ENCODE results near the gene CAMTA1. TPM values are rescaled to one million over a fixed set of nuclear protein-coding genes. Genes with fewer than 3 reads are reported as not detected.
"Not testable (repeated sequence)": the region's sequence is repeated elsewhere in the genome, so short reads cannot be mapped to it uniquely, and the experiment has no call there.

Gene CAMTA1, protein sequence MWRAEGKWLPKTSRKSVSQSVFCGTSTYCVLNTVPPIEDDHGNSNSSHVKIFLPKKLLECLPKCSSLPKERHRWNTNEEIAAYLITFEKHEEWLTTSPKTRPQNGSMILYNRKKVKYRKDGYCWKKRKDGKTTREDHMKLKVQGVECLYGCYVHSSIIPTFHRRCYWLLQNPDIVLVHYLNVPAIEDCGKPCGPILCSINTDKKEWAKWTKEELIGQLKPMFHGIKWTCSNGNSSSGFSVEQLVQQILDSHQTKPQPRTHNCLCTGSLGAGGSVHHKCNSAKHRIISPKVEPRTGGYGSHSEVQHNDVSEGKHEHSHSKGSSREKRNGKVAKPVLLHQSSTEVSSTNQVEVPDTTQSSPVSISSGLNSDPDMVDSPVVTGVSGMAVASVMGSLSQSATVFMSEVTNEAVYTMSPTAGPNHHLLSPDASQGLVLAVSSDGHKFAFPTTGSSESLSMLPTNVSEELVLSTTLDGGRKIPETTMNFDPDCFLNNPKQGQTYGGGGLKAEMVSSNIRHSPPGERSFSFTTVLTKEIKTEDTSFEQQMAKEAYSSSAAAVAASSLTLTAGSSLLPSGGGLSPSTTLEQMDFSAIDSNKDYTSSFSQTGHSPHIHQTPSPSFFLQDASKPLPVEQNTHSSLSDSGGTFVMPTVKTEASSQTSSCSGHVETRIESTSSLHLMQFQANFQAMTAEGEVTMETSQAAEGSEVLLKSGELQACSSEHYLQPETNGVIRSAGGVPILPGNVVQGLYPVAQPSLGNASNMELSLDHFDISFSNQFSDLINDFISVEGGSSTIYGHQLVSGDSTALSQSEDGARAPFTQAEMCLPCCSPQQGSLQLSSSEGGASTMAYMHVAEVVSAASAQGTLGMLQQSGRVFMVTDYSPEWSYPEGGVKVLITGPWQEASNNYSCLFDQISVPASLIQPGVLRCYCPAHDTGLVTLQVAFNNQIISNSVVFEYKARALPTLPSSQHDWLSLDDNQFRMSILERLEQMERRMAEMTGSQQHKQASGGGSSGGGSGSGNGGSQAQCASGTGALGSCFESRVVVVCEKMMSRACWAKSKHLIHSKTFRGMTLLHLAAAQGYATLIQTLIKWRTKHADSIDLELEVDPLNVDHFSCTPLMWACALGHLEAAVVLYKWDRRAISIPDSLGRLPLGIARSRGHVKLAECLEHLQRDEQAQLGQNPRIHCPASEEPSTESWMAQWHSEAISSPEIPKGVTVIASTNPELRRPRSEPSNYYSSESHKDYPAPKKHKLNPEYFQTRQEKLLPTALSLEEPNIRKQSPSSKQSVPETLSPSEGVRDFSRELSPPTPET (N-terminal part only)
- total RNA-seq, result 72.4 TPM

DNA sequence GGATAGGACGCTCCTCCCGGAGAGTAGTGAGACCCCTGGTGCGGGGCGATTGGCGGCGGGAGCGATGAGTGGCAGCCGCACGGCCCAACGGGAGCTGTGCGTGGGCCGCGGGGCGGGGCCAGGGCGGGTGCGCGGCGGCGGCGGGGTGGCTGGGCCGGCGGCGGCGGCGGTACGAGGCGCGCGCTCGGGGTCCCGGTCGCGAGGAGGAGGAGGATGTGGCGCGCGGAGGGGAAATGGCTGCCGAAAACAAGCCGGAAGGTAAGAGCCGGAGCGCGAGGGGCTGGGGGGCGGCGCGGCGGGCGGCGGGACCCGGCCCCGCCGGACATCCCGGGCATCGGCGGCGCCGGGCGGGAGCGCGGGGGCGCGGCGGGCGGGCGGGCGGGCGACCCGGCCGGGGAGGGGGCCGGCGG is at the start of gene CAMTA1:
CAMTA1 (plus strand) TSS at position 137 of the 410 bp plus-strand sequence; CDS start at position 214, 77 bp downstream.
- no peak for DNase-seq (ENCODE audit: low spot score)
- ATAC-seq, result no peak
- intact Hi-C loops (cut with DNase I), result no loop called here

DNA sequence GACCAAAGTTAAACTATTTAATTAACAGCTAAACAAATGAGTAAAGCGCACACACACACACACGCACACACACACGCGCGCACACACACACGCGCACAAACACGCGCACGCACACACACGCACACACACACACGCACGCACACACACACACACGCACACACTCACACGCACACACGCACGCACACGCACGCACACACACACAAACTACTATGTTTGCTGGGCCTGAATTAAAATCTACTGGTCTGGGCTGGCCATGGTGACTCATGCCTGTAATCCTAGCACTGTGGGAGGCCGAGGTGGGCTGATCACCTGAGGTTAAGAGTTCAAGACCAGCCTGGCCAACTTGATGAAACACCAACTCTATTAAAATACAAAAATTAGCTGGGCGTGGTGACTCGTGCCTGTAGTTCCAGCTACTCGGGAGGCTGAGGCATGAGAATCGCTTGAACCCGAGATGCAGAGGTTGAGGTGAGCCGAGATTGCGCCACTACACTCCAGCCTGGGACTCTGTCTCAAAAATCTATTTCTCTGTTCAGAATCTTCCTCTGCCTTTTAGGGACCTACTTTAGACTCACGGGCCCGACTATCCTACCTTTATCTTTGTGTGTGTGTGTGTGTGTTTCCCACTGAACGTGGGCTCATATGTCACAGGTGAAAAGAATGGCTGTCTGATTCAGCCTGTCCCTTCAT is 46.1 kb upstream of the CAMTA1 start:
- DNase-seq (ENCODE audit: low spot score) (no peak), ATAC-seq (no peak)
- intact Hi-C loops (cut with DNase I), result no loop called here

DNA sequence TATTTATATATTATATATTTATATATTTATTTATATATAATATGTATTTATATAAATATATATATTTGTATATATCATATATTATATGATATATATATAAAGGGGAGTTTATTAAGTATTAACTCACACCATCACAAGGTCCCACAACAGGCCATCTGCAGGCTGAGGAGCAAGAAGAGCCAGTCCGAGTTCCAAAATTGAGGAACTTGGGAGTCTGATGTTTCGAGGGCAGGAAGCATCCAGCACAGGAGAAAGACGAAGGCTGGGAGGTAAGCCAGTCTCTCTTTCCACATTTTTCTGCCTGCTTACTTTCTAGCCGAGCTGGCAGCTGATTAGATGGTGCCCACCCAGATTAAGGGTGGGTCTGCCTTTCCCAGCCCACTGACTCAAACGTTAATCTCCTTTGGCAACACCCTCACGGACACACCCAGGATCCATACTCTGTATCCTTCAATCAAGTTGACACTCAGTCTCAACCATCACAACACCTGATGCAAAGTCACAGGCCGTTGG is 42.5 kb upstream of the CAMTA1 start:
- ATAC-seq; intact Hi-C loops (cut with DNase I); DNase-seq (ENCODE audit: low spot score): not testable (repeated sequence)

DNA sequence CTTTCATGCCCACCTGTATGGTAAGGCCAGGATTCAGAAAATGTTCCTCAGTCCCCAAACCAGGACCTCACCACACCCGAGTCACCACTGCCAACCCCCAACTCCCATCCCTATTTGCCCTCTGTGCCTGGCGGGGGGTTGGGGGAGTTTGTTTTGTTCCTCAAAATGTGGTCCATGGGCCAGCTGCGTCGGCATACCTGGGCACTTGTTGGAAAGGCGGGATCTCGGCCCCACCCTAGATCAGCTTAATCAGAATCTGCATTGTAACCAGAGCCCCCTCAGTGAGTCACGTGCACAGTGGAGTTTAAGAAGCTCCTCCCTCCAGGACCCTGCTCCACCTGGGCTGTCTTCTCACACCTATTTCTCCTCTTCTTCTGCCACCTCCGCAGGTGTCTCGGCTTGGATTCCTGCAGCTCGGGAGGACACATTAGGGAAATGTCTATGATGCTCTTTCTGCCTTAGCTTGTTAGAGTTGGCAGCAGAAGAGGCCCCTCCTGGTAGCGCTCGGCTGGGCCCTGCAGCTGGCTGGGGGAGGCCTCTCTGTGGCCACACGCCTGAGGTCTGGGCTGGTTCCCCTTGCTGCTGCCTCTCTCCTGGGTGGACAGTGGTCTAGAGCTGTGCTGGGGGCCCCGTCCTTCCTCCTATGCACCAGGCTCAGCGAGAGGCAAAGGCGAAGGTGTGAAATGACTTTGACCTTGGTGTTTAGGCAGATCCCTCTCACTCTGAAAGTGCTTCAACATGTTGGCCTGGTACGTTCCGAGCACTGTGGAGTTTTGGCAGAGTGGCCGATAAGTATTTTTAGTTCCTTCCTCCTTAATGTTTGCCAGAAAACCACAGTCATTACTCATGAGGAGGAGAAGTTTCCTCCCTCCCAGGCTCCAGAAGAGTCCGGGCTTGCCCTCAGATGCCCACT is 41.8 kb upstream of the CAMTA1 start:
- DNase-seq (ENCODE audit: low spot score) (peak; percentile 63), ATAC-seq (peak; percentile 89)
- intact Hi-C loops (cut with DNase I), result no loop called here

GRCh38 chr1:6745073-6745472 is 40.2 kb upstream of the CAMTA1 start:
- DNase-seq (ENCODE audit: low spot score), result no peak
- intact Hi-C loops (cut with DNase I), result no loop called here
- no peak for ATAC-seq

GRCh38 chr1:6747674-6748073 is 37.6 kb upstream of the CAMTA1 start:
- ATAC-seq (no peak), DNase-seq (ENCODE audit: low spot score) (no peak)
- intact Hi-C loops (cut with DNase I), result no loop called here

- no peak for ATAC-seq
- no peak for DNase-seq (ENCODE audit: low spot score)
- intact Hi-C loops (cut with DNase I), result no loop called here
These were observed 34.8 kb upstream of the CAMTA1 start for GRCh38 chr1:6750490-6750889.

- DNase-seq (ENCODE audit: low spot score), result no peak
- intact Hi-C loops (cut with DNase I), result no loop called here
- no peak for ATAC-seq
These were observed 31.7 kb upstream of the CAMTA1 start for GRCh38 chr1:6753320-6754140.

GRCh38 chr1:6756457-6756856 is 28.8 kb upstream of the CAMTA1 start:
- DNase-seq (ENCODE audit: low spot score) (no peak), ATAC-seq (no peak)
- intact Hi-C loops (cut with DNase I), result no loop called here

DNA sequence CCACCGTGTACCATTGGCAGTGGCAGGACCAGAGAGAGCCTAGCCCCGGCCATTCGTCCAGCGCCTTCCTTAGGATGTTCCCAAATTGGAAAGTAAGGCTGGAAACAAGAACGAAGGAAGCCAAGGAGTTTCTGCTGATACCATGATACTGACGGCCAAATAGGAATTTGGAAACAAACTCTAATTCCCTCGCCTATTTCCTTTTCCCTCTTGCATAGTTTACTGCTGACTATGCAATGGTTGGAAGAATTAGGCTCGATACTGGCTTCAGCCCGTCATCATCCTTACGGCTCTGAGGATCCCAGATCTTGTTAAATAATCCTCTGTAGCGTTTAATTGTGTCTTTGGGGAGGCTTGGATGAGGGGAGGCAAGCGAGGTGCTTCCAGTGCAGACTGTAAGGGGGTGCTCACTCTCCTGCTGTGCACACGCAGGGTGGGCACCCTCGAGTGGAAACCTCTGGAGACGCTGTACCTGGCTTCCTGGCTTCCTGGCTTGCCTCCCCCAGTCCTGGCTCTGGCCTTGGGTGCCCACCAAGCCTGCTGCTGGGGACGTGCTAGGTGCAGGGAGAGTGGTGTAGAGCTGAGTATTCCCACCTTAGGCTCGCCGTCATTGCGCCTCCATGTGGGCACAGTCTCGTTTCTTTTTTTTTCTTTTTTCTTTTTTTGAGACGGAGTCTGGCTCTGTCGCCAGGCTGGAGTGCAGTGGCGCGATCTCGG is 27.4 kb upstream of the CAMTA1 start:
- DNase-seq (ENCODE audit: low spot score) (no peak), ATAC-seq (no peak)
- intact Hi-C loops (cut with DNase I), result no loop called here

GRCh38 chr1:6761196-6761737 is 24.0 kb upstream of the CAMTA1 start:
- ATAC-seq, result no peak
- DNase-seq (ENCODE audit: low spot score), result no peak
- intact Hi-C loops (cut with DNase I), result no loop called here

GRCh38 chr1:6762060-6762459 is 23.2 kb upstream of the CAMTA1 start:
- intact Hi-C loops (cut with DNase I), result no loop called here
- no peak for DNase-seq (ENCODE audit: low spot score)

GRCh38 chr1:6770751-6771440 is 14.4 kb upstream of the CAMTA1 start:
- no peak for ATAC-seq

More at GRCh38 chr1:6762060-6762459, 23.2 kb upstream of the CAMTA1 start:
- no peak for ATAC-seq

GRCh38 chr1:6771441-6771769 is 13.8 kb upstream of the CAMTA1 start:
- ATAC-seq, result no peak
- no peak for DNase-seq (ENCODE audit: low spot score)
- intact Hi-C loops (cut with DNase I), result no loop called here

More at GRCh38 chr1:6770751-6771440, 14.4 kb upstream of the CAMTA1 start:
- intact Hi-C loops (cut with DNase I), result no loop called here
- DNase-seq (ENCODE audit: low spot score), result no peak

GRCh38 chr1:6774381-6774780 is 10.9 kb upstream of the CAMTA1 start:
- intact Hi-C loops (cut with DNase I), result no loop called here
- DNase-seq (ENCODE audit: low spot score), result no peak
- ATAC-seq, result no peak

Measured in sciatic nerve (tissue), 2 donors.